ENCODE measurements around the gene ZNF442. TPM values are rescaled to one million over a fixed set of nuclear protein-coding genes. Genes with fewer than 3 reads are reported as not detected.
A peak's percentile ranks its signal among the peaks of the same experiment; 100 is the strongest.

The ZNF442 gene
- total and polyA plus RNA-seq, 10 of the 15 experiments (the other 5 are each of a cell fraction or from before 2014, with no cell fraction given), result 0.05 to 0.64 (median 0.23) TPM; not detected in 1

DNA sequence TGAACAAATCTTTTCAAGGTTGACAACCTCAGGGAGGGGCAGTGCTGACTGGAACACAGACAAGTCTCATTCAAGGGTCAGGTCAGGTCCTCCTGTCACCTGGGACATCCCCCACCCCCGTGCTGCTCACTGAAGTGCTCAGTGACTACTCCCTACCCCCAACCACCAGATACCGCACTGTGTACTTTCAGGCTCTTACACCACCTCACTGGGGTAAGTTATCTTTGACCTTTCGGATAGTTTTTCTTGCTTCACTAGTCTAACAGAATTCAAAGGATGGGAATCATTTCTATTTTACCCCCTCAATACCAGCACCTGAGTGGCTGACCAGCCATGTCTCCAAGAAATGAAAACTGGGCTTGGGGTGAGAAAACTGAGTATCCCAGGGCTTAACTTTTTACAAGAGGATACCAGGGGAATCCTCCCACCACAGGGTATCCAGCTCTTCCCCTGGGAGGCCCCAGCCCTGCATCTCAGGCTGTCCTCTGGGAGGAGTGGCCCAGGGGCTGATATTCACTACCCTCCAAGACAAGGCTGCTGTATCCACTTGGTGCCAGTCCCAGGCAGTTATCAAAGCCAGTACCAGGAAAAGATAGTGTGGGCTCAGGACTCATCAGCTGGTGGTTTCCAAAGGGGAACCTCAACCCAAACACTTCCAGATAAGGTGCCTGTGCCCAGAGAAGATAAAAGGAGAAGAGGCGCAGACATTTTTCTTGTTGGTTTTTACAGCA is 34.1 kb downstream of the ZNF442 start (continued):
- peak; percentile 77 for TF ChIP-seq MLLT1 (IDR thresholded peaks at IDR 0.05)
- no peak for TF ChIP-seq CBX5 (IDR thresholded peaks at IDR 0.05; ENCODE audit: low read depth)
- no peak for TF ChIP-seq MXI1 (IDR thresholded peaks at IDR 0.05; ENCODE audit: low read depth, low read length)
- TF ChIP-seq NRF1 (conservative IDR thresholded peaks at IDR 0.05; ENCODE audit: low read depth, low read length), result no peak
- TF ChIP-seq MEF2B (IDR thresholded peaks at IDR 0.05; ENCODE audit: partially characterized antibody, poor library complexity, severe bottlenecking), result peak; percentile 85
- no peak for TF ChIP-seq E4F1 (IDR thresholded peaks at IDR 0.05; ENCODE audit: borderline replicate concordance, partially characterized antibody)
- TF ChIP-seq CREB1 (IDR thresholded peaks at IDR 0.05; ENCODE audit: low read depth), result peak; percentile 36; the same call in 1 of the 2 replicates
- TF ChIP-seq MYB (IDR thresholded peaks at IDR 0.05; ENCODE audit: borderline replicate concordance, low read depth, low read length), result no peak
- TF ChIP-seq RFX5 (IDR thresholded peaks at IDR 0.05; ENCODE audit: low read depth, low read length), result no peak
- no peak for TF ChIP-seq ZBTB40 (IDR thresholded peaks at IDR 0.05; ENCODE audit: borderline replicate concordance)
- TF ChIP-seq, protein P1, sequence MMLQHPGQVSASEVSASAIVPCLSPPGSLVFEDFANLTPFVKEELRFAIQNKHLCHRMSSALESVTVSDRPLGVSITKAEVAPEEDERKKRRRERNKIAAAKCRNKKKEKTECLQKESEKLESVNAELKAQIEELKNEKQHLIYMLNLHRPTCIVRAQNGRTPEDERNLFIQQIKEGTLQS (IDR thresholded peaks at IDR 0.05; ENCODE audit: borderline replicate concordance, extremely low read depth, low read depth, low read length), result no peak
- peak; percentile 60; the same call in 1 of the 3 replicates for TF ChIP-seq POU2F2 (IDR thresholded peaks at IDR 0.05; ENCODE audit: borderline replicate concordance, low read depth, low read length)
- no peak for TF ChIP-seq E2F4 (IDR thresholded peaks at IDR 0.05; ENCODE audit: low read depth, low read length)
- TF ChIP-seq, protein P2, sequence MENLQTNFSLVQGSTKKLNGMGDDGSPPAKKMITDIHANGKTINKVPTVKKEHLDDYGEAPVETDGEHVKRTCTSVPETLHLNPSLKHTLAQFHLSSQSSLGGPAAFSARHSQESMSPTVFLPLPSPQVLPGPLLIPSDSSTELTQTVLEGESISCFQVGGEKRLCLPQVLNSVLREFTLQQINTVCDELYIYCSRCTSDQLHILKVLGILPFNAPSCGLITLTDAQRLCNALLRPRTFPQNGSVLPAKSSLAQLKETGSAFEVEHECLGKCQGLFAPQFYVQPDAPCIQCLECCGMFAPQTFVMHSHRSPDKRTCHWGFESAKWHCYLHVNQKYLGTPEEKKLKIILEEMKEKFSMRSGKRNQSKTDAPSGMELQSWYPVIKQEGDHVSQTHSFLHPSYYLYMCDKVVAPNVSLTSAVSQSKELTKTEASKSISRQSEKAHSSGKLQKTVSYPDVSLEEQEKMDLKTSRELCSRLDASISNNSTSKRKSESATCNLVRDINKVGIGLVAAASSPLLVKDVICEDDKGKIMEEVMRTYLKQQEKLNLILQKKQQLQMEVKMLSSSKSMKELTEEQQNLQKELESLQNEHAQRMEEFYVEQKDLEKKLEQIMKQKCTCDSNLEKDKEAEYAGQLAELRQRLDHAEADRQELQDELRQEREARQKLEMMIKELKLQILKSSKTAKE (IDR thresholded peaks at IDR 0.05; ENCODE audit: low read depth, poor library complexity, severe bottlenecking), result peak; percentile 94
- TF ChIP-seq ETV6 (conservative IDR thresholded peaks at IDR 0.05 in 1 of 2, IDR thresholded peaks at IDR 0.05 in 1 of 2; ENCODE audit: borderline replicate concordance in 1 of 2, low read depth in 1 of 2), result peak in 1 of 2 experiments; percentile 29; a peak in 1 of 4 replicates

All from GM12878 (cell line).